ENCODE data around the gene HFE. TPM values are rescaled to one million over a fixed set of nuclear protein-coding genes. Genes with fewer than 3 reads are reported as not detected.

Gene HFE
- total and polyA plus RNA-seq, 4 donors: 6.3 to 12.7 (median 8.2) TPM

DNA sequence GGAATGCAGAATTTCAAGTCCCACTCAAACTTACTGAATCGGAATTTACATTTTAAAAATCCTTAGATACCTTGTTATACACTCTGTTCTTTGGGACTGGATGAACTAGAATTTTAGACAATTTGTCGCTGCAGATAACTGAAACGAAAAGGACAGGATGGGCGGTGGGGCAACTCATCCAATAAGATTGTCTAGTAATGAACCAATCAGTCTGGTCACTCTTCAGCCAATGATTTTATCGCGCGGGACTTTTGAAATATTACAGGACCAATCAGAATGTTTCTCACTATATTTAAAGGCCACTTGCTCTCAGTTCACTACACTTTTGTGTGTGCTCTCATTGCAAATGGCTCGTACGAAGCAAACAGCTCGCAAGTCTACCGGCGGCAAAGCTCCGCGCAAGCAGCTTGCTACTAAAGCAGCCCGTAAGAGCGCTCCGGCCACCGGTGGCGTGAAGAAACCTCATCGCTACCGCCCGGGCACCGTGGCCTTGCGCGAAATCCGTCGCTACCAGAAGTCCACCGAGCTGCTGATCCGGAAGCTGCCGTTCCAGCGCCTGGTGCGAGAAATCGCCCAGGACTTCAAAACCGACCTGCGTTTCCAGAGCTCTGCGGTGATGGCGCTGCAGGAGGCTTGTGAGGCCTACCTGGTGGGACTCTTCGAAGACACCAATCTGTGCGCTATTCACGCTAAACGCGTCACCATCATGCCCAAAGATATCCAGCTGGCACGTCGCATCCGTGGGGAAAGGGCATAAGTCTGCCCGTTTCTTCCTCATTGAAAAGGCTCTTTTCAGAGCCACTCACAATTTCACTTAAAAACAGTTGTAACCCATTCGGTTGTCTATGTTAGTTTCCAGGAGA lies 41.9 kb upstream of the HFE start:
- under 1% methylated on average over 47 of the region's 47 CpGs for WGBS
- peak; percentile 83 for DNase-seq (ENCODE audit: low spot score)
- peak overlapping the region; percentile 97 to 99 for H3K27ac ChIP-seq (ENCODE audit: low read depth in 1 of 2, low read length in 2 of 2)
- H3K4me1 ChIP-seq (ENCODE audit: control insufficient read depth in 4 of 4, insufficient read depth in 4 of 4, low read length in 3 of 4): peaks cover 5 to 27% (median 15%) of the 10 kb centered on the region in 4 donors
- H3K9ac ChIP-seq (ENCODE audit: low read depth in 1 of 2, low read length in 2 of 2): peak overlapping the region; percentile 64 to 93
- no peaks in the 10 kb centered on the region for H3K36me3 ChIP-seq (ENCODE audit: control insufficient read depth in 4 of 4, insufficient read depth in 3 of 4, low read depth in 1 of 4, low read length in 3 of 4)
- no peak for TF ChIP-seq FOXA2 (IDR thresholded peaks at IDR 0.05)
- TF ChIP-seq HNF4A (conservative IDR thresholded peaks at IDR 0.05): no peak
- no peak for TF ChIP-seq RAD21 (IDR thresholded peaks at IDR 0.05)
- TF ChIP-seq, protein P1, sequence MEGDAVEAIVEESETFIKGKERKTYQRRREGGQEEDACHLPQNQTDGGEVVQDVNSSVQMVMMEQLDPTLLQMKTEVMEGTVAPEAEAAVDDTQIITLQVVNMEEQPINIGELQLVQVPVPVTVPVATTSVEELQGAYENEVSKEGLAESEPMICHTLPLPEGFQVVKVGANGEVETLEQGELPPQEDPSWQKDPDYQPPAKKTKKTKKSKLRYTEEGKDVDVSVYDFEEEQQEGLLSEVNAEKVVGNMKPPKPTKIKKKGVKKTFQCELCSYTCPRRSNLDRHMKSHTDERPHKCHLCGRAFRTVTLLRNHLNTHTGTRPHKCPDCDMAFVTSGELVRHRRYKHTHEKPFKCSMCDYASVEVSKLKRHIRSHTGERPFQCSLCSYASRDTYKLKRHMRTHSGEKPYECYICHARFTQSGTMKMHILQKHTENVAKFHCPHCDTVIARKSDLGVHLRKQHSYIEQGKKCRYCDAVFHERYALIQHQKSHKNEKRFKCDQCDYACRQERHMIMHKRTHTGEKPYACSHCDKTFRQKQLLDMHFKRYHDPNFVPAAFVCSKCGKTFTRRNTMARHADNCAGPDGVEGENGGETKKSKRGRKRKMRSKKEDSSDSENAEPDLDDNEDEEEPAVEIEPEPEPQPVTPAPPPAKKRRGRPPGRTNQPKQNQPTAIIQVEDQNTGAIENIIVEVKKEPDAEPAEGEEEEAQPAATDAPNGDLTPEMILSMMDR (IDR thresholded peaks at IDR 0.05; ENCODE audit: low read depth, low read length, missing input control): no peak
- peak; percentile 50 for TF ChIP-seq YY1 (IDR thresholded peaks at IDR 0.05)
- no peak for TF ChIP-seq HNF4G (IDR thresholded peaks at IDR 0.05)
- peak; percentile 88 for TF ChIP-seq REST (IDR thresholded peaks at IDR 0.05)
- peak; percentile 38 for TF ChIP-seq ZBTB33 (IDR thresholded peaks at IDR 0.05)
- TF ChIP-seq MAX (IDR thresholded peaks at IDR 0.05): no peak
- TF ChIP-seq GABPA (IDR thresholded peaks at IDR 0.05 in 1 of 2, conservative IDR thresholded peaks at IDR 0.05 in 1 of 2): no peak
- peak; percentile 97 for TF ChIP-seq TAF1 (conservative IDR thresholded peaks at IDR 0.05)
- TF ChIP-seq SP1 (IDR thresholded peaks at IDR 0.05): peak; percentile 84
- peak overlapping the region; percentile 56 to 73 (median 65) for H3K4me3 ChIP-seq (ENCODE audit: low read depth in 1 of 3, low read length in 3 of 3)
- H3K9me3 ChIP-seq (ENCODE audit: control insufficient read depth in 4 of 4, low read length in 3 of 4): no peaks in the 10 kb centered on the region
- no peaks in the 10 kb centered on the region for H3K27me3 ChIP-seq (ENCODE audit: control insufficient read depth in 4 of 4, insufficient read depth in 4 of 4, low read length in 3 of 4)

DNA sequence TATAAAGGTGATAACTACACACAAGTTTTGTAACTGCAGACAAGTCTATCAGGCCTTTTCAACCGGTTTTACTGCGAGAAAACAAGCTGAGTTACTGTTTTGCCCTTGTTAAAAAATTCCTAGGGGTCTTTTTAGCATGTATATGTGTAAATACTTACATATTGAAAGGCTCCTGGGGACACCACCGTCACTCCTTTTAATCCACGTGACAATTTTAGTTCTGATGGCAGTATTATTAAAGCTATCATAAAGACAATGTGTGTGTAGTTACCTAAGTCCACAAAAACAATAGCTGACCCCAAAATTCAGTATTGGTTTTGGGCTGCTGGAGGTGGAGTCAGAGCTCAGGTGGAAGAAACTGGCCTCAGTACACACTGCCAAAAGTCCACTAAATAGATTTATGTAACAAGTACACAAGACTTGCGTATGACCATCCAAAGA lies 41.3 kb upstream of the HFE start:
- 17% methylated on average over 5 of the region's 5 CpGs for WGBS
- H3K36me3 ChIP-seq (ENCODE audit: control insufficient read depth in 4 of 4, insufficient read depth in 3 of 4, low read depth in 1 of 4, low read length in 3 of 4): no peaks in the 10 kb centered on the region
- peak overlapping the region; percentile 97 to 99 for H3K27ac ChIP-seq (ENCODE audit: low read depth in 1 of 2, low read length in 2 of 2)
- H3K4me3 ChIP-seq (ENCODE audit: low read depth in 1 of 3, low read length in 3 of 3): peak overlapping the region in 2 of 3 donors; percentile 33 to 45
- H3K9ac ChIP-seq (ENCODE audit: low read depth in 1 of 2, low read length in 2 of 2): peak overlapping the region; percentile 49 to 73
- H3K4me1 ChIP-seq (ENCODE audit: control insufficient read depth in 4 of 4, insufficient read depth in 4 of 4, low read length in 3 of 4): peaks cover 5 to 27% (median 15%) of the 10 kb centered on the region in 4 donors
- no peaks in the 10 kb centered on the region for H3K27me3 ChIP-seq (ENCODE audit: control insufficient read depth in 4 of 4, insufficient read depth in 4 of 4, low read length in 3 of 4)
- H3K9me3 ChIP-seq (ENCODE audit: control insufficient read depth in 4 of 4, low read length in 3 of 4): no peaks in the 10 kb centered on the region
- DNase-seq (ENCODE audit: low spot score): no peak
- TF ChIP-seq ZBTB33 (IDR thresholded peaks at IDR 0.05) (peak; percentile 12), HNF4A (conservative IDR thresholded peaks at IDR 0.05) (peak; percentile 27 to 43), FOXA2 (IDR thresholded peaks at IDR 0.05) (peak; percentile 25), JUND (IDR thresholded peaks at IDR 0.05) (no peak), RXRA (IDR thresholded peaks at IDR 0.05) (no peak), GABPA (IDR thresholded peaks at IDR 0.05 in 1 of 2, conservative IDR thresholded peaks at IDR 0.05 in 1 of 2) (no peak), SP1 (IDR thresholded peaks at IDR 0.05) (no peak)
- TF ChIP-seq, protein P1 (IDR thresholded peaks at IDR 0.05; ENCODE audit: low read depth, low read length, missing input control): no peak
